HG03064 (cell line): ENCODE measurements around the gene DUS1L.

Experiments used
- ATAC-seq: cut with Tn5 transposase; IDR thresholded peaks from one replicate; pipeline ENCODE4 v1.9.1; 2021; ENCODE audit warnings: low read depth; ENCODE audit not compliant: unreplicated experiment

Gene DUS1L

GRCh38 chr17:82029990-82030469 is 35.6 kb downstream of the DUS1L start:
- no peak for ATAC-seq

GRCh38 chr17:82029391-82029790 is 36.2 kb downstream of the DUS1L start:
- no peak for ATAC-seq

DNA sequence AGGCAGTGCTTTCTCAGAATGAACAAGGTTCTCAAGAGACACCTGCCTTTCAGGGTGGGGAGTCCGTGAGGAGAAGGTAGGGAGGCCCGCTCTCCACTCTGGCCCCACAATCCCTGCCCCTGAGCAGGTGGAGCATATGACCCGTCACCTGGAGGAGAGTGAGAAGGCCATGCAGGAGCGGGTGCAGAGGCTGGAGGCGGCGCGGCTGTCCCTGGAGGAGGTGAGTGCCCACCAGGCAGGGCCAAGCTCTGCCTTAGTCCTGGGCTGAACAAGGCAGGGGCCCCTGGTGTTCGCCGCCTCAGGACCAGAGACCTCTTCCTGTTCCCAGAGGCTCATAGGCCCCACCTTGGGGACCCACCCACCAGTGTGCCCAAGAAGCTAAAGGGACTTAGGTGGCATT is 36.6 kb downstream of the DUS1L start:
- no peak for ATAC-seq

GRCh38 chr17:82028246-82028645 is 37.4 kb downstream of the DUS1L start:
- ATAC-seq: no peak

DNA sequence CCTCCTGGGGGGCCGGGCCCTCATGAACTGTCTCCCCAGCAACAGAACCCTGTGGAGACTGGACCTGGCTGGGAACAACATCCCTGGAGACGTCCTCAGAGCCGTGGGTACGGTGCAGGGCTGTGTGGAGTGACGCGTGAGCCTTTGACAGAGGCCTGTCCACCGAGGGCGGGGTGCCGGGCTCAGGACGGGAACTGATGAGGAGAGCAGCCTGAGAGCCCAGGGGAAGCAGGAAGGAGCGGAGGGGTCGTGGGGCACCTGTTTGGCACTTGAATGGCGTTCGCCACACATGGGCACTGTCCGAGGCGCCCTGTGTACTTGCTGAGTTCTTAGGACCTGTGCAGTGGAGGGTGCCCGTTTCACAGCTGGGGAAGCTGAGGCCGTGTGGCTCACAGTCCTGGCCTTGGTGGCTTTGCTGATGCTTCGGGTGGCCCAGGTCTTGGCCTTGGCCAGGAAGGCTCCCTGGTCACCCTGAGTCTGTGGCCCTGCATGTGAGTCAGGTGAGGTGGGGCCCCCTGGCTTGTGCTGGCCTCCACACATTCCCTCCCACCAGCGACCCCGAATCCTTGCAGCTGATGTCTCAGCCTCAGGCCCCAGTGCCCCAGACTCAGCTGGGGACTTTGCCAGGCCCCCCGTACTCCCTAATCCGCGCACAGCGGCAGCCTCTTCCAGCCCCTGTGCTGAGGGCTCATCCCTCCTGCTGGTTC is 40.0 kb downstream of the DUS1L start:
- no peak for ATAC-seq

DNA sequence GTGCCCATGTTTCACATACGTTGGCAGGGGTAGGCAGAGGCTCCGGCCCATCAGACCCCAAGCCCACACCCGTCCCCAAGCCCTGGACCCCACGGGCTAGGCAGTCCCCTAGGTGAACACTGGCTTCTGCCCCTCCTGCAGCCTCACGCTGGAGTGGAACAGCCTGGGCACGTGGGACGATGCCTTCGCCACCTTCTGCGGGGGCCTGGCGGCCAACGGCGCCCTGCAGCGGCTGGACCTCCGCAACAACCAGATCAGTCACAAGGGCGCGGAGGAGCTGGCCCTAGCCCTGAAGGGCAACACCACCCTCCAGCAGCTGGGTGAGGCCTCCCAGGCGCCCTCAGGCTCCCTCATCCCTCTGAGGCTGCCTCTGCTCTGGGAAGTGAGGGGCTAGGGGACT is 40.7 kb downstream of the DUS1L start:
- ATAC-seq: no peak

DNA sequence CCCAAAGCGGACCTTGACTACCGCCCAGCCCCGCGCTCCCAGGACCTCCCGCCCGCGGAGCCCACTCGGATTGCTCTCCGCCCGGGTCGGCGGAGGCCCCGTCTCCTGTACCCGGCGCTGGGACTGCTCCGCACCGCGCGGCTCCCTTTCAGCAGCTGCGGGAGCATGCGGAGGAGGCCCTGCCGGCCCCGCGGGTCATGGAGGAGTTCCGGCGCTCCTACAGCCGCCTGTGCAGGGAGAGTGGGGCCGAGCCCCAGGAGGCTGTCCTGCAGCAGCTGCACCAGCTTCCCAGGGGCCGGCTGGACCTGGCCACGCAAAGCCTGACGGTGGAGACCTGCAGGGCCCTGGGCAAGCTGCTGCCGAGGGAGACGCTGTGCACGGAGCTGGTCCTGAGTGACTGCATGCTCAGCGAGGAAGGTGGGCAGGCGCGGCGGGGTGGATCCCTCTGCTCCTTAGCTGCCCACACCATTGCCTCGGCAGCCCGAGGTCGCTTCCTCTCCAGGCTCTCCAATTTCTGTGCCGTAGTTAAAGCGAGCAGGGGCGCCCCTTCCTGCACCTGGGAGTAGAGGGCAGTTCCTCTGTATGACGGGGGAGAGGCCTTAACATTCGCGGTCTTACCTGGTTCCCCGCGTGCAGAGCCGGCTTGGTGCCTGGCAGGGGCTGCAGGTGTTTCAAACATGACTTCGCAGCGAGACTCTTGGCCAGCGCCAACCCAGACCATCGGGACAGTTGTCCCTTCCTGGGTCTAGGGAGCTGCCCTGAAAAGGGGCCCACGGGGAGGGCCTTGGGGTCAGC is 42.0 kb downstream of the DUS1L start:
- peak; percentile 19 for ATAC-seq

DNA sequence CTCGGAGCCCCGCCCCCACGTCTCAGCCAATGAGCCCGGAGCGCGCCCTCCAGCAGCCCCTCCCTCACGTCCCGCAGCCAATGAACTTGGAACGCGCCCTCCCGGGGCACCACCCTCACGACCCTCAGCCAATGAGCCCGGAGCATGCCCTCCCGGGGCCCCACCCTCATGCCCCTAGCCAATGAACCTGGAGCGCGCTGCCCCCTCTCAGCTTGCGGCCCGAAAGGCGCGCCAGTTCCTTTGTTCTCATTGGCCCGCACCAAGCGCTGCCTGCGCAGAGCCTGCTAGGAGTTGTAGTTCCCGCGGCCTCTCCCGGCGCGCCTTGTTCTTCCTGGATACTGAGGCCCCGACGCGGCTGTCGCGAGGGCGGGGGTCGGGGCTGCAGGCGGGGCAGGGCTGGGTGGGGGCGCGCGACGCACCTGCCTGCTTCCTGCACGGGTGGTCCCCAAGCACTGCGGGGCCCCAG is 42.6 kb downstream of the DUS1L start, which contains the start of gene LRRC45:
LRRC45 (plus strand) TSS at position 325 of the 466 bp plus-strand sequence. CDS start 339 bp downstream, outside the sequence.
- peak; percentile 68 for ATAC-seq

DNA sequence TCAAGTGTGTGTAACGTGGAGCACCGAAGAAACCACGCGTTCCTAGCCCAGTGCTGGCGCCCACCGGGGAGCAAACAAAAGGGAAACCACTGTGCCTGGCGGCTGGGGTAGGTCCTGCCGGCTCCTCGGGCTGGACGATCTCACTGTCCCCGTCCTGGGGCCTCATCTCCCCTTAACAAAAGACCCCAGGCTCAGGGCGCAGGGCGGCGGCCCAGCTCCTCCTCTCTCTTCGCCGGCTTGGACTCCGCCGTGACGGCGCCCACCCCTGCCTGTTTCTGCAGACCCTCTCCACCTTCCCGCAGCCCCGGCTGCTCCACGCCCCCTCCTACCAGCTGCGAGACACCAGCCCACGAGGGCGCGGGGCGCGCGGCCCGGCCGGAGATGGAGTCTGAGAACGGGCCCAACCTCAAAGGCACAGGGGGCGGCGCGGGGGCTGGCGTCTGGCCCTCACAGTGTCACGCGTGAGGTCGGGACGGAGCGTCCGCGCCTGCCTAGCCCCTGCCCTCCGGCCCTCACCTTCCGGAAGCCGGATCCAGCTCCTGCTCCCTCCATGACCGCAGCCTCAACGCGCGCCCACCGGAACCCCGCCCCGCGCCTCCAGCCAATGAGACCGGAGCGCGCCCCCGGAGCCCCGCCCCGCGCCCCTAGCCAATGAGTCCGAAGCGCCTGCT is 43.2 kb downstream of the DUS1L start, which contains the start of gene CENPX:
CENPX (minus strand) TSS at position 569 of the 671 bp plus-strand sequence; CDS start at position 552, 17 bp downstream.
- ATAC-seq: peak; percentile 60

DNA sequence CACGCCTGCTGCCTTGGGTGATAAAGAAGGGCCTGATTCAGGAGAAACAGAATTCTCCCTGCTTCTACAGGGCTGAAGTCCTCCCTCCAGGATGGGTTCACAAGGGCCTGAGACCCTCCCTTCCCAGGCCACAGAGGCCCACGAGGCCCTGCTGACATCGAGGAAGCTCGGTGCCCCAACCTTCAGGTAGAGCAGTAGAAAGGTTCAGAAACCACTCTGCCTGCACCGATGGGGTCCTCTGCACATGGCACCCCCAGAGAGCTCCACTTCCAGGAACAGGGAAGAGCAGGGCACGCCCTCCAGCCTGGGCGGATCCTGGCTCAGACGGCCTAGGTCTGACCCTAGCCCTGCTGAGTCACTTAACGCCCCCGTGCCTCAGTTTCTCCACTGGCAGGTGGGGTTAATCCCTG is 43.7 kb downstream of the DUS1L start:
- no peak for ATAC-seq

- ATAC-seq: no peak
Measured at GRCh38 chr17:82021107-82021899, 44.3 kb downstream of the DUS1L start.

- ATAC-seq: no peak
Measured at GRCh38 chr17:82020572-82021106, 45.0 kb downstream of the DUS1L start.

DNA sequence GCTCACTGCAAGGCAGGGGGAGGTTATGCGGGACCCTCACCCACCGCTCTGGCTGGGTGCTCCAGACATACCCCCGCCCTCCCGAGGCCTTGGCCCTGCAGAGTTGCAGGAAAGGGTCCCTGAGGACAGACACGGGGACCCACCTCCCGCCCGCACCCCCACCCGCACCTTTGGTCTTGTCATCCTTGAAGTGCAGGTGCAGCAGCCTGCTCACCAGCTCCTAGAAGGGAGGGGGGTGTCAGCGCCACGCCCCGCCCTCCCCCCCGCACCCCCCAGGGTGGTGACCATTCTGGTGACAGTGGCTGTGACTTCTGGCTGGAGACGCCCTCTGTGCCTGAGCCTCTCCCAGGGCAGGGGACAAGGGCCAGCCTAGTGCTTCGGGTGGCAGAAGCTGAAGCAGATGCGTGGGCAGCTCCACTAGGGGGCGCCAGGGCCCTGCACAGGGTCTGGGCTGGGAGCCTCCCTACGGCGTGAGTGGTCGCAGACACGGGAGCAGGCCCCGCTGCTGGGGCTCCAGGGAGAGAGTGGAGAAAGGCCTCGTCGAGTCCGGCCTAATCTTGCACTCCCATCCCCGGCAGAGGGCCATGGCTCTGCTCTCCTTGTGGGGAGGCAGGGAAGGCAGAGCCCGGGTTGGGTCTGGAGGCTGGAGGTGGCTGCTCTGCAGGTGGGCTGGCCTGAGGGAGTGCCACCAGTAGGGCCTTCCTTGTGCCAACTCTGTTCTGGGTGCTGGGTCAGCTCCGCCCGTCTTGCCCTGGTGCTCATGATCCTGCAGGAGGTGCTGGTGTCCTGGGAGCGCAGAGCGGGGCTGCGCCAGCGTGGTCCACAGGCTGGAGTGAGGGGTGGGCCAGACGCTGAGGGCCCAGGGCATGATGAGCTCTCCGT is 45.7 kb downstream of the DUS1L start:
- no peak for ATAC-seq

DNA sequence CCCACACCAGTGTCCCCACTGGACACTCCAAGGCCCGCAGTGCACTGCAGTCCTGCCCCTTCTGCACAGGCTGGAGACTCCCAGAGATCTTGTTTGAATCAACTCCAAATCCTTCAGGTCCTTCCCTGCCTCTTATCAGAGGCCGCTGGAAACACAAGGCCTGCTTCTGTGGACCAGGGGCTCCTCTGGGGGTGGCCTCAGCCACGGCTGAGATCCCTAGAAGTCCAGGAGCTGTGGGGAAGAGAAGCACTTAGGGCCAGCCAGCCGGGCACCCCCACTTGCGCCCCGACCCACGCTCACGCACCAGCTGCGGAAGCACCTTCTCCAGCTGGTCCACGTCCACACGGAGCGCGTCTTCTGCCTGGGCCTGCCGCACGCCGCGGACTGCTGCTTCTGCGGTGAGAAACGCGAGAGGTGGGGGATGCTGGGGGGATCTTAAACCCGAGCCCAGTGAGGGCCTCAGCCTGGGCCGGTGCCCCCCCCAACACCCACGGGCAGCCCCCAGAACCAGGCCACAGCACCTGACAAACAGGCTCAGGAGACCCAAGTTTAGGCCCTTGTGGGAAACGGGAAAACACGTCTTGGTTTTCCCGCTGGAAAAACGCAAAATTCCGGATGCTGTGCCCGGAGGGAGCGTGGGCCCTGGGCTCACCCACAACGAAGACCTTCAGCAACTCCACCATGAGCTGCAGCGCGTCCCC is 46.5 kb downstream of the DUS1L start:
- no peak for ATAC-seq

GRCh38 chr17:82018152-82018988 is 47.2 kb downstream of the DUS1L start:
- no peak for ATAC-seq

DNA sequence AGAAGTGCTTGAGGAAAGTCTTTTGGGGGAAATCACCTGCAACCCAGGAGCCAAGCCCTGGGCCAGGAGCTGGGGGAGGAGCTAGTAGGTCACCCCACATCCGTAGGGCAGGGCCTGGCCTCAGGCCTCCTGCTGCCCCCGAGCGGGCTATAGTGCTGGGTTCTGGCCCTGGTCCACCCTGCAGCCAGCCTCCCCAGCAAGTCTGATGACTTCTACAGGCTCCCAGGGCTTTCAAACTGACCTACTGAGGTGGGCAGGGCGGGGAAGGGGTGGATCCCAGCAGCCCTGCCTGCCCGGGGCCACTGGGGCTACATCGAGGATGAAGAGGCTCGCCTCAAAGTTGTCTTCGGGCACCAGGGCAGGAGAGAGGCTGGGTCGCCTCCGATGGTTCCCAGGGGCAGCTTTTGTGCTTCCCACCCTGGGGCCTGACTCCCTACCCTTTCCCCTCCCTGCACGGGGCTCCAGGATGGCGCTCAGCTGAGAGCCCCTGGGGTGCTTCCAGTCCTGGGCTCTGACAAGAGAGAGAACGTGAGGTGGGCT is 47.9 kb downstream of the DUS1L start:
- ATAC-seq: no peak

GRCh38 chr17:82016875-82017459 is 48.6 kb downstream of the DUS1L start:
- ATAC-seq: no peak
